Urinary bladder (tissue), 4 donors: ENCODE results near the gene TMCO6. TPM values are rescaled to one million over a fixed set of nuclear protein-coding genes. Genes with fewer than 3 reads are reported as not detected.
A peak's percentile ranks its signal among the peaks of the same experiment; 100 is the strongest.

Source experiments
- DNase-seq: peaks from one replicate; pipeline ENCODE4 v3.0.0-alpha.2; 2015; ENCODE audit errors: extremely low spot score
- H3K27ac ChIP-seq: one replicate; pipeline ENCODE4 v1.5.1; 2013; ENCODE audit warnings: low read depth, mild to moderate bottlenecking, moderate library complexity
- H3K36me3 ChIP-seq: one replicate; pipeline ENCODE4 v1.6.1; 2013; ENCODE audit warnings: mild to moderate bottlenecking, moderate library complexity; ENCODE audit not compliant: insufficient read depth
- H3K4me1 ChIP-seq: one replicate; pipeline ENCODE4 v1.6.1; 2013; ENCODE audit warnings: mild to moderate bottlenecking, moderate library complexity; ENCODE audit not compliant: insufficient read depth
- H3K4me3 ChIP-seq: one replicate; pipeline ENCODE4 v1.5.1; 2013; ENCODE audit warnings: low read depth, low read length
- WGBS: extraction: QIAGEN DNeasy Blood & Tissue Kit; methylation state at CpG from one replicate; pipeline ENCODE4 v1.1.7; 2013; 5-methylcytosine and 5-hydroxymethylcytosine counted together
- polyA plus RNA-seq: library from polyadenylated mRNA; stranded (reverse); fragments of 200-250 nt; gene quantifications from one replicate; pipeline ENCODE4 v1.2.3, GENCODE V29; 2013
- total RNA-seq: library from RNA; depleted of rRNA; stranded (reverse); fragments of >200 nt; gene quantifications from one replicate; pipeline ENCODE4 v1.2.3, GENCODE V29; 2014
- donor health status: healthy with polysubstance abuse.
- donor health status: healthy.

The TMCO6 gene
- total and polyA plus RNA-seq, 2 donors: 12.2 to 22.3 TPM

GRCh38 chr5:140672455-140673186 is 33.4 kb downstream of the TMCO6 start:
- Histone ChIP-seq H3K4me1 (no peaks in the 10 kb centered on the region), H3K27ac (no peak overlapping the region), H3K36me3 (no peaks in the 10 kb centered on the region), H3K4me3 (no peak overlapping the region)
- WGBS: 44% methylated on average over 70 of the region's 70 CpGs
- DNase-seq: no peak

GRCh38 chr5:140673187-140673976 is 34.1 kb downstream of the TMCO6 start, which contains the start of gene DND1:
DND1 (minus strand) TSS chr5:140673576; CDS start chr5:140673542, 34 bp downstream.
- Histone ChIP-seq H3K36me3 (no peaks in the 10 kb centered on the region), H3K4me1 (no peaks in the 10 kb centered on the region), H3K4me3 (no peak within 1 kb of the TSS), H3K27ac (no peak within 1 kb of the TSS)
- 83% methylated on average over 45 of the region's 45 CpGs for WGBS
- DNase-seq: no peak

GRCh38 chr5:140674211-140674610 is 35.0 kb downstream of the TMCO6 start:
- no peak for DNase-seq
- H3K4me1 ChIP-seq: no peaks in the 10 kb centered on the region
- no peak overlapping the region for H3K27ac ChIP-seq
- H3K36me3 ChIP-seq: no peaks in the 10 kb centered on the region
- H3K4me3 ChIP-seq: no peak overlapping the region
- WGBS: 83% methylated on average over 2 of the region's 2 CpGs

GRCh38 chr5:140674629-140675028 is 35.4 kb downstream of the TMCO6 start:
- H3K4me1 ChIP-seq: no peaks in the 10 kb centered on the region
- no peak for DNase-seq
- WGBS: 92% methylated on average over 4 of the region's 4 CpGs
- no peak overlapping the region for H3K4me3 ChIP-seq
- no peak overlapping the region for H3K27ac ChIP-seq
- H3K36me3 ChIP-seq: no peaks in the 10 kb centered on the region

GRCh38 chr5:140677947-140678346 is 38.7 kb downstream of the TMCO6 start:
- DNase-seq: no peak
- Histone ChIP-seq H3K27ac (no peak overlapping the region), H3K4me1 (no peaks in the 10 kb centered on the region), H3K4me3 (no peak overlapping the region), H3K36me3 (peaks cover 4% of the 10 kb centered on the region)
- 83% methylated on average over 3 of the region's 3 CpGs for WGBS

GRCh38 chr5:140678993-140679392 is 39.7 kb downstream of the TMCO6 start:
- DNase-seq: no peak
- 95% methylated on average over 7 of the region's 7 CpGs for WGBS
- no peak overlapping the region for H3K4me3 ChIP-seq

GRCh38 chr5:140690376-140690932 is 51.2 kb downstream of the TMCO6 start:
- H3K27ac ChIP-seq: no peak overlapping the region
- peaks cover 1% of the 10 kb centered on the region for H3K36me3 ChIP-seq
- no peaks in the 10 kb centered on the region for H3K4me1 ChIP-seq
- DNase-seq: no peak
- 51% methylated on average over 8 of the region's 8 CpGs for WGBS
- peak overlapping the region; percentile 66 for H3K4me3 ChIP-seq

More at GRCh38 chr5:140678993-140679392, 39.7 kb downstream of the TMCO6 start:
- Histone ChIP-seq H3K4me1 (no peaks in the 10 kb centered on the region), H3K27ac (no peak overlapping the region), H3K36me3 (peaks cover 4% of the 10 kb centered on the region)

GRCh38 chr5:140690941-140691924 is 52.0 kb downstream of the TMCO6 start, which contains the start of the genes HARS1 and HARS2:
HARS1 (minus strand) TSS chr5:140691370; CDS start chr5:140691304, 66 bp downstream.
HARS2 (plus strand) TSS chr5:140691455; CDS start chr5:140691649, 194 bp downstream.
- Histone ChIP-seq H3K36me3 (peaks cover 1% of the 10 kb centered on the region), H3K4me3 (peak within 1 kb of the TSS; percentile 66), H3K4me1 (no peaks in the 10 kb centered on the region), H3K27ac (peak within 1 kb of the TSS; percentile 38)
- under 1% methylated on average over 61 of the region's 61 CpGs for WGBS
- DNase-seq: peak; percentile 80

GRCh38 chr5:140694276-140694675 is 55.0 kb downstream of the TMCO6 start:
- Histone ChIP-seq H3K36me3 (peaks cover 1% of the 10 kb centered on the region), H3K4me3 (no peak overlapping the region), H3K4me1 (no peaks in the 10 kb centered on the region), H3K27ac (no peak overlapping the region)
- WGBS: 60% methylated on average over 5 of the region's 5 CpGs
- DNase-seq: no peak

Other genes with a start within 250 kb of the TMCO6 start
- gene ANKHD1, start 237.6 kb upstream of the TMCO6 start, total RNA-seq: 219 TPM
- 53.4 TPM for gene ANKHD1, start 237.6 kb upstream of the TMCO6 start, polyA plus RNA-seq
- 0.69 TPM for gene EIF4EBP3, start 91.8 kb upstream of the TMCO6 start, total RNA-seq
- 33.2 TPM for gene EIF4EBP3, start 91.8 kb upstream of the TMCO6 start, polyA plus RNA-seq
- 13.7 TPM for gene SRA1, start 82.0 kb upstream of the TMCO6 start, total RNA-seq
- gene SRA1, start 82.0 kb upstream of the TMCO6 start, polyA plus RNA-seq: 22.1 TPM
- gene APBB3, start 74.9 kb upstream of the TMCO6 start, total RNA-seq: 15.3 TPM
- 27.2 TPM for gene APBB3, start 74.9 kb upstream of the TMCO6 start, polyA plus RNA-seq
- gene SLC35A4, start 74.6 kb upstream of the TMCO6 start, total RNA-seq: 17.0 TPM
- gene SLC35A4, start 74.6 kb upstream of the TMCO6 start, polyA plus RNA-seq: 69.7 TPM
- gene CD14, start 6.3 kb upstream of the TMCO6 start, total RNA-seq: 57.6 TPM
- gene CD14, start 6.3 kb upstream of the TMCO6 start, polyA plus RNA-seq: 60.6 TPM
- gene NDUFA2, start 8.2 kb downstream of the TMCO6 start, total RNA-seq: 34.7 TPM
- 117 TPM for gene NDUFA2, start 8.2 kb downstream of the TMCO6 start, polyA plus RNA-seq
- 58.7 TPM for gene IK, start 8.4 kb downstream of the TMCO6 start, total RNA-seq
- 113 TPM for gene IK, start 8.4 kb downstream of the TMCO6 start, polyA plus RNA-seq
- gene WDR55, start 25.5 kb downstream of the TMCO6 start, total RNA-seq: 12.7 TPM
- 13.5 TPM for gene WDR55, start 25.5 kb downstream of the TMCO6 start, polyA plus RNA-seq
- not detected for gene DND1, start 34.1 kb downstream of the TMCO6 start, total RNA-seq
- 0.96 TPM for gene DND1, start 34.1 kb downstream of the TMCO6 start, polyA plus RNA-seq
- 31.9 TPM for gene HARS1, start 51.9 kb downstream of the TMCO6 start, total RNA-seq
- gene HARS1, start 51.9 kb downstream of the TMCO6 start, polyA plus RNA-seq: 50.5 TPM
- 28.1 TPM for gene HARS2, start 52.0 kb downstream of the TMCO6 start, total RNA-seq
- gene HARS2, start 52.0 kb downstream of the TMCO6 start, polyA plus RNA-seq: 24.9 TPM
- gene ZMAT2, start 61.0 kb downstream of the TMCO6 start, total RNA-seq: 25.9 TPM
- gene ZMAT2, start 61.0 kb downstream of the TMCO6 start, polyA plus RNA-seq: 74.1 TPM
- gene PCDHA1, start 146.7 kb downstream of the TMCO6 start, total RNA-seq: 0.21 TPM
- 0.03 TPM for gene PCDHA1, start 146.7 kb downstream of the TMCO6 start, polyA plus RNA-seq
- 0.37 TPM for gene PCDHA2, start 155.4 kb downstream of the TMCO6 start, total RNA-seq
- 0.08 TPM for gene PCDHA2, start 155.4 kb downstream of the TMCO6 start, polyA plus RNA-seq
- 0.63 TPM for gene PCDHA3, start 161.6 kb downstream of the TMCO6 start, total RNA-seq
- 0.41 TPM for gene PCDHA3, start 161.6 kb downstream of the TMCO6 start, polyA plus RNA-seq
- gene PCDHA4, start 167.6 kb downstream of the TMCO6 start, total RNA-seq: 1.1 TPM
- 0.28 TPM for gene PCDHA4, start 167.6 kb downstream of the TMCO6 start, polyA plus RNA-seq
- 0.69 TPM for gene PCDHA5, start 182.2 kb downstream of the TMCO6 start, total RNA-seq
- 0.05 TPM for gene PCDHA5, start 182.2 kb downstream of the TMCO6 start, polyA plus RNA-seq
- 0.95 TPM for gene PCDHA6, start 188.5 kb downstream of the TMCO6 start, total RNA-seq
- 0.22 TPM for gene PCDHA6, start 188.5 kb downstream of the TMCO6 start, polyA plus RNA-seq
- 0.26 TPM for gene PCDHA7, start 194.8 kb downstream of the TMCO6 start, total RNA-seq
- gene PCDHA7, start 194.8 kb downstream of the TMCO6 start, polyA plus RNA-seq: 0.14 TPM
- gene PCDHA8, start 201.7 kb downstream of the TMCO6 start, total RNA-seq: 0.21 TPM
- gene PCDHA8, start 201.7 kb downstream of the TMCO6 start, polyA plus RNA-seq: 0.06 TPM
- gene PCDHA9, start 208.9 kb downstream of the TMCO6 start, total RNA-seq: 0.90 TPM
- 0.03 TPM for gene PCDHA9, start 208.9 kb downstream of the TMCO6 start, polyA plus RNA-seq
- 1.1 TPM for gene PCDHA10, start 216.4 kb downstream of the TMCO6 start, total RNA-seq
- gene PCDHA10, start 216.4 kb downstream of the TMCO6 start, polyA plus RNA-seq: 0.13 TPM
- gene PCDHA11, start 229.5 kb downstream of the TMCO6 start, total RNA-seq: 1.6 TPM
- gene PCDHA11, start 229.5 kb downstream of the TMCO6 start, polyA plus RNA-seq: 0.06 TPM
- 0.90 TPM for gene PCDHA12, start 235.9 kb downstream of the TMCO6 start, total RNA-seq
- gene PCDHA12, start 235.9 kb downstream of the TMCO6 start, polyA plus RNA-seq: 0.03 TPM
- gene PCDHA13, start 242.7 kb downstream of the TMCO6 start, total RNA-seq: 0.74 TPM
- 0.18 TPM for gene PCDHA13, start 242.7 kb downstream of the TMCO6 start, polyA plus RNA-seq